Adrenal gland (tissue), 5 donors: ENCODE results near the gene MRPL45.
"Not testable (repeated sequence)": the region's sequence is repeated elsewhere in the genome, so short reads cannot be mapped to it uniquely, and the experiment has no call there.

Experiments
- CTCF ChIP-seq, 6 experiments: fragments of 450-650 bp in 4 of 6; fragments of 200-600 bp in 2 of 6; sonication (generic) in 1 of 6; IDR thresholded peaks; 1 replicate in 5 of 6; 2 replicates in 1 of 6; pipeline versions ENCODE4 v1.5.1 to v1.8.0; 2016 to 2021; ENCODE audit warnings: antibody characterized with exemption in 6 of 6, mild to moderate bottlenecking in 2 of 6, moderate library complexity in 1 of 6
- POLR2A ChIP-seq, 2 donors: fragments of 450-650 bp; IDR thresholded peaks; one replicate each; pipeline ENCODE4 v1.6.1; 2017; ENCODE audit warnings: antibody characterized with exemption in 2 of 2, mild to moderate bottlenecking in 2 of 2, moderate library complexity in 1 of 2
- donor health status: DM: no; HTN: no; CAD: no.

GRCh38 chr17:38254357-38254756, 42.6 kb upstream of the MRPL45 start:
- TF ChIP-seq CTCF, POLR2A (IDR thresholded peaks at IDR 0.05): not testable (repeated sequence)
